ENCODE data around the gene CC2D1A. TPM values are rescaled to one million over a fixed set of nuclear protein-coding genes. Genes with fewer than 3 reads are reported as not detected.
A peak's percentile ranks its signal among the peaks of the same experiment; 100 is the strongest.

The CC2D1A gene
- polyA plus RNA-seq, 1 experiment: 5.1 TPM

DNA sequence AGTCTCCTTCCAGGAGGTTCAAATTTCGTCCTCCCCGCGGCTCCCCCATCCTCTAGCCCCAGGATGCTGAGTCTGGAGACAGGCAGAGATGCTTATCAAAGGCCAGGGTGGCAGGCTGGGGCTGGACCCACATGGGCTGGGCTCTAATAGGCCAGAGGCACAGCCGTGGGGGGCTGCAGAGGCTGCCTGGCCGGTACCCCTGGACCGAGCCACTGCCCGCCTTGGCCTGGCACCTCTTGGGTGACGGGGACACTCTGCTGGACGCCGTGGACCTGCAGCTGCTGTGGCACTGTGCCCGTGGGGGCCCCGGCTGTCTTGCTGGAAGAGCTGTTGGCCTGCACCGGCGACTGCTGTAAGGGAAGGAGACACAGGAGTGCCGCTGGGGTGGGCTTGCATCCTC lies 74.3 kb downstream of the CC2D1A start:
- H3K27ac ChIP-seq (ENCODE audit: low read depth, low read length): no peak overlapping the region
- no peak for DNase-seq (ENCODE audit: low read depth, low spot score)
- H3K4me3 ChIP-seq (ENCODE audit: low read depth, low read length): no peak overlapping the region
- ChIA-PET POLR2A (no interaction called here), CTCF (no interaction called here)
- TF ChIP-seq, protein P1, sequence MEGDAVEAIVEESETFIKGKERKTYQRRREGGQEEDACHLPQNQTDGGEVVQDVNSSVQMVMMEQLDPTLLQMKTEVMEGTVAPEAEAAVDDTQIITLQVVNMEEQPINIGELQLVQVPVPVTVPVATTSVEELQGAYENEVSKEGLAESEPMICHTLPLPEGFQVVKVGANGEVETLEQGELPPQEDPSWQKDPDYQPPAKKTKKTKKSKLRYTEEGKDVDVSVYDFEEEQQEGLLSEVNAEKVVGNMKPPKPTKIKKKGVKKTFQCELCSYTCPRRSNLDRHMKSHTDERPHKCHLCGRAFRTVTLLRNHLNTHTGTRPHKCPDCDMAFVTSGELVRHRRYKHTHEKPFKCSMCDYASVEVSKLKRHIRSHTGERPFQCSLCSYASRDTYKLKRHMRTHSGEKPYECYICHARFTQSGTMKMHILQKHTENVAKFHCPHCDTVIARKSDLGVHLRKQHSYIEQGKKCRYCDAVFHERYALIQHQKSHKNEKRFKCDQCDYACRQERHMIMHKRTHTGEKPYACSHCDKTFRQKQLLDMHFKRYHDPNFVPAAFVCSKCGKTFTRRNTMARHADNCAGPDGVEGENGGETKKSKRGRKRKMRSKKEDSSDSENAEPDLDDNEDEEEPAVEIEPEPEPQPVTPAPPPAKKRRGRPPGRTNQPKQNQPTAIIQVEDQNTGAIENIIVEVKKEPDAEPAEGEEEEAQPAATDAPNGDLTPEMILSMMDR (IDR thresholded peaks at IDR 0.05; ENCODE audit: low read depth, low read length): no peak
- no peaks in the 10 kb centered on the region for H3K27me3 ChIP-seq (ENCODE audit: control insufficient read depth, insufficient read depth, low read length)
- H3K9me3 ChIP-seq (ENCODE audit: control insufficient read depth, insufficient read depth, low read length): no peaks in the 10 kb centered on the region

Small RNA genes lying within 50 kb of the gene (small RNA-seq; reads per million reads assigned to genes)
- gene MIR181C (ENCODE audit: insufficient read length, low read depth) (424 reads per million, percentile 93 among the genes with 10 or more reads in this experiment), gene MIR181D (ENCODE audit: insufficient read length, low read depth) (88.5 reads per million, percentile 88 among the genes with 10 or more reads in this experiment)

Other genes with a start within 250 kb of the CC2D1A start
- gene MRI1, start 141.7 kb upstream of the CC2D1A start, polyA plus RNA-seq (2011; rRNA removed): 20.2 and 24.1 TPM in 2 replicates
- 145 and 213 TPM in 2 replicates for gene C19orf53, start 131.7 kb upstream of the CC2D1A start, polyA plus RNA-seq (2011; rRNA removed)
- gene ZSWIM4, start 110.8 kb upstream of the CC2D1A start, polyA plus RNA-seq (2011; rRNA removed): 2.3 and 3.4 TPM in 2 replicates
- 0.36 and 0.37 TPM in 2 replicates for gene NANOS3, start 29.1 kb upstream of the CC2D1A start, polyA plus RNA-seq (2011; rRNA removed)
- 0.12 and 0.17 TPM in 2 replicates for gene BRME1, start 84 bp upstream of the CC2D1A start, polyA plus RNA-seq (2011; rRNA removed)
- 2.8 and 3.4 TPM in 2 replicates for gene PODNL1, start 32.2 kb downstream of the CC2D1A start, polyA plus RNA-seq (2011; rRNA removed)
- 6.1 and 7.3 TPM in 2 replicates for gene DCAF15, start 46.3 kb downstream of the CC2D1A start, polyA plus RNA-seq (2011; rRNA removed)
- 0.38 and 0.63 TPM in 2 replicates for gene RFX1, start 100.1 kb downstream of the CC2D1A start, polyA plus RNA-seq (2011; rRNA removed)
- not detected in 2 replicates for gene RLN3, start 121.9 kb downstream of the CC2D1A start, polyA plus RNA-seq (2011; rRNA removed)
- 4.5 and 5.4 TPM in 2 replicates for gene IL27RA, start 125.6 kb downstream of the CC2D1A start, polyA plus RNA-seq (2011; rRNA removed)
- 0.43 and 0.51 TPM in 2 replicates for gene PALM3, start 155.9 kb downstream of the CC2D1A start, polyA plus RNA-seq (2011; rRNA removed)
- 0.27 and 0.56 TPM in 2 replicates for gene MISP3, start 166.6 kb downstream of the CC2D1A start, polyA plus RNA-seq (2011; rRNA removed)
- gene C19orf67, start 179.6 kb downstream of the CC2D1A start, polyA plus RNA-seq (2011; rRNA removed): not detected in 2 replicates
- gene SAMD1, start 184.6 kb downstream of the CC2D1A start, polyA plus RNA-seq (2011; rRNA removed): 5.1 and 6.5 TPM in 2 replicates
- gene PRKACA, start 211.6 kb downstream of the CC2D1A start, polyA plus RNA-seq (2011; rRNA removed): 17.9 and 25.1 TPM in 2 replicates
- gene ASF1B, start 230.4 kb downstream of the CC2D1A start, polyA plus RNA-seq (2011; rRNA removed): 2.8 and 2.9 TPM in 2 replicates